Nephron (organoid): ENCODE data around the gene CSNK2A1.

ENCODE experiments used
- H3K27ac Mint-ChIP-seq, 3 experiments: 2 replicates each; pipeline ENCODE4 v1.8.0; 2020; ENCODE audit warnings: mixed read lengths in 3 of 3, mild to moderate bottlenecking in 2 of 3, moderate library complexity in 1 of 3
- H3K27me3 Mint-ChIP-seq: 2 replicates; pipeline ENCODE4 v1.8.0; 2021; ENCODE audit warnings: low read depth, mild to moderate bottlenecking, moderate library complexity, mixed read lengths
- H3K36me3 Mint-ChIP-seq: 2 replicates; pipeline ENCODE4 v1.8.0; 2020; ENCODE audit warnings: low read depth, mixed read lengths
- H3K4me1 Mint-ChIP-seq: 2 replicates; pipeline ENCODE4 v1.8.0; 2020; ENCODE audit warnings: mixed read lengths
- H3K4me3 Mint-ChIP-seq, 3 experiments: 2 replicates each; pipeline ENCODE4 v1.8.0; 2020; ENCODE audit warnings: mild to moderate bottlenecking in 3 of 3, mixed read lengths in 3 of 3, moderate library complexity in 2 of 3
- H3K9me3 Mint-ChIP-seq: 2 replicates; pipeline ENCODE4 v1.8.0; 2020; ENCODE audit warnings: mixed read lengths
- TF ChIP-seq, protein P1 (sequence below), 3 experiments: fragments of 200-600 bp; sonication (generic); IDR thresholded peaks; one replicate each; pipeline ENCODE4 v1.5.0; 2021; ENCODE audit warnings: antibody characterized with exemption in 3 of 3; ENCODE audit not compliant: unreplicated experiment in 3 of 3

The CSNK2A1 gene

GRCh38 chr20:561437-562231 lies 18.0 kb upstream of the CSNK2A1 start:
- H3K27ac Mint-ChIP-seq = no peak overlapping the region
- H3K9me3 Mint-ChIP-seq = no peaks in the 10 kb centered on the region
- H3K27me3 Mint-ChIP-seq = peaks cover 19% of the 10 kb centered on the region
- no peaks in the 10 kb centered on the region for H3K36me3 Mint-ChIP-seq
- no peak overlapping the region for H3K4me3 Mint-ChIP-seq
- no peaks in the 10 kb centered on the region for H3K4me1 Mint-ChIP-seq
- TF ChIP-seq, protein P1, sequence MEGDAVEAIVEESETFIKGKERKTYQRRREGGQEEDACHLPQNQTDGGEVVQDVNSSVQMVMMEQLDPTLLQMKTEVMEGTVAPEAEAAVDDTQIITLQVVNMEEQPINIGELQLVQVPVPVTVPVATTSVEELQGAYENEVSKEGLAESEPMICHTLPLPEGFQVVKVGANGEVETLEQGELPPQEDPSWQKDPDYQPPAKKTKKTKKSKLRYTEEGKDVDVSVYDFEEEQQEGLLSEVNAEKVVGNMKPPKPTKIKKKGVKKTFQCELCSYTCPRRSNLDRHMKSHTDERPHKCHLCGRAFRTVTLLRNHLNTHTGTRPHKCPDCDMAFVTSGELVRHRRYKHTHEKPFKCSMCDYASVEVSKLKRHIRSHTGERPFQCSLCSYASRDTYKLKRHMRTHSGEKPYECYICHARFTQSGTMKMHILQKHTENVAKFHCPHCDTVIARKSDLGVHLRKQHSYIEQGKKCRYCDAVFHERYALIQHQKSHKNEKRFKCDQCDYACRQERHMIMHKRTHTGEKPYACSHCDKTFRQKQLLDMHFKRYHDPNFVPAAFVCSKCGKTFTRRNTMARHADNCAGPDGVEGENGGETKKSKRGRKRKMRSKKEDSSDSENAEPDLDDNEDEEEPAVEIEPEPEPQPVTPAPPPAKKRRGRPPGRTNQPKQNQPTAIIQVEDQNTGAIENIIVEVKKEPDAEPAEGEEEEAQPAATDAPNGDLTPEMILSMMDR (IDR thresholded peaks at IDR 0.05; ENCODE audit: unreplicated experiment in 3 of 3) = peak; percentile 90 to 95 (median 94)

DNA sequence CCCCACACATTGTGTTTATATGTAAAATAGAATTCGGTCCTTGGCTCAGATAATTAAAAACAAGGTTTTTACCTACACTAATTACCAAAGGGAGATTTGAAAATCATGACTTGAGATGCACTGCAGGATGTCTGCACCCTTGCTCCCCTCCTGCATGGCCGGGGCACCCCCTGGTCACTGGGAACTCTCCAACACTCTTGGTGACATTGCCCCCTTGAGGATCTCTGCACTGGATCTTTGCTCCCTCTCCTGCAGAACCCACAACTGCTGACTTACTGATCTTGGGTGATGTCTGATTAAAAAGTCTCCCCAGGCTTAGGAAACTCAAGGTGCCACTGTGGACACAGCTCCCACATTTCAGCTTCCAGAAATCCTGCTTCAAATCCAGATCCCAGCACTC lies 17.1 kb upstream of the CSNK2A1 start:
- Mint-ChIP-seq H3K27me3 (peaks cover 23% of the 10 kb centered on the region), H3K4me1 (peaks cover 4% of the 10 kb centered on the region), H3K9me3 (no peaks in the 10 kb centered on the region), H3K4me3 (no peak overlapping the region), H3K36me3 (no peaks in the 10 kb centered on the region), H3K27ac (no peak overlapping the region)
- TF ChIP-seq, protein P1 (IDR thresholded peaks at IDR 0.05; ENCODE audit: unreplicated experiment in 3 of 3) = no peak

DNA sequence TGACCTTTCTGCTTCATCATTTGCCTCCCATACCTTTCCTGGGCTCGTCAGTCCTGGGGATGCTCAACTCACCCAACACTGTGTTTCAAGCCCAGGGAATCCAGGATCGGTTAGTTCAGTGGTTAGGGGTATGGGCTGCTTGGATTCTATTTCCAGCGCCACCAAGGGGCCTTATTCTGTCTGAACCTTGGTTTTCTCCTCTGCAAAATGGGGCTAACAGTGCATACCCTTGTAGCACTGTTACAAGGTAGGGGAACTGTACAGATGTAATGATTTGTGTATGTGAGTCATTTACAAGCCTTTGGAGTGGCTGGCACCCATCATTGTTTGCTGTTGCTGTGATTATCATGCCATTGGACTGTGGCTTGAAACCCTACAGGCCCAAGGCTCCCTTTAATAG lies 14.5 kb upstream of the CSNK2A1 start:
- H3K27ac Mint-ChIP-seq = no peak overlapping the region
- H3K4me3 Mint-ChIP-seq = no peak overlapping the region
- H3K9me3 Mint-ChIP-seq = no peaks in the 10 kb centered on the region
- H3K27me3 Mint-ChIP-seq = peaks cover 27% of the 10 kb centered on the region
- peaks cover 12% of the 10 kb centered on the region for H3K4me1 Mint-ChIP-seq
- TF ChIP-seq, protein P1 (IDR thresholded peaks at IDR 0.05; ENCODE audit: unreplicated experiment in 3 of 3) = no peak
- H3K36me3 Mint-ChIP-seq = no peaks in the 10 kb centered on the region

DNA sequence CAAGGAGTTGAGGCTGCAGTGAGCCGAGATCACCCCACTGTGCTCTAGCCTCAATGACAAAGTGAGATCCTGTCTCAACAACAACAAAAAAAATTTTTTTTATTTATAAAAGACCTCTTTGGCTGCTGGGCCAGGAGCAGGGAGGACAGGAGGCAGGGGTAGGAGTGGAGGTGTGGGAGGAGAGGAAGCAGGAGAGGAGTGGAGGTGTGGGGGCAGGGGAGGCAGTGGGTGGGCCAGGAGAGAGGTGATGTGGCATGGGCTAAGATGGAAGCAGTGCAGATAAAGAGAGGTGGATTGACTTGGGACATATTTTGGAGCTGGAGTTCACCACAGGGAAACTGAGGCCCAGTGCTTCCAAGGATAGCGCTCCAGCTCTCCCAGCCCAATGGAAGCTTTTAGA lies 13.4 kb upstream of the CSNK2A1 start:
- Mint-ChIP-seq H3K4me3 (no peak overlapping the region), H3K27ac (no peak overlapping the region), H3K9me3 (no peaks in the 10 kb centered on the region), H3K36me3 (no peaks in the 10 kb centered on the region), H3K4me1 (peaks cover 12% of the 10 kb centered on the region), H3K27me3 (peaks cover 27% of the 10 kb centered on the region)
- TF ChIP-seq, protein P1 (IDR thresholded peaks at IDR 0.05; ENCODE audit: unreplicated experiment in 3 of 3) = no peak

DNA sequence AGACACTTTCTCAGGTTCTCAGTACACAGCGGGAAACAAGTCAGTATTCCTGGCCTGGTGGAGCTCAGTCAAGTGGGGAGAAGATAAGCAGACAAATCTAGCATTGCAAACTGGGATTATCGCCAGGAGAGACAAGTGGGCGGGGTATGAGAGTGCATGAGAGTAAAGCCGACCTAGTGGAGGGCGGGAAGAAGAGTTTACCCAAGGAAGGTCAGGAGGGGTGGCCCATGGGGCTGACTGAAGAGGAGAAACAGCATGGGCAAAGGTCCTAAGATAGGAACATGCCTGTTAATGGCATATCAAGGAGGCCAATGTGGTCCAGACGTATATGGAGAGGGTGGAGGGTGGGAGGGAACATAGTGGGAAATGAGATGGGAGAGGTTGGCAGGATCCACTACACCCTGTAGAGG lies 12.4 kb upstream of the CSNK2A1 start:
- Mint-ChIP-seq H3K4me3 (no peak overlapping the region), H3K27me3 (peaks cover 31% of the 10 kb centered on the region), H3K27ac (no peak overlapping the region), H3K36me3 (no peaks in the 10 kb centered on the region), H3K4me1 (peaks cover 12% of the 10 kb centered on the region), H3K9me3 (no peaks in the 10 kb centered on the region)
- TF ChIP-seq, protein P1 (IDR thresholded peaks at IDR 0.05; ENCODE audit: unreplicated experiment in 3 of 3) = no peak

DNA sequence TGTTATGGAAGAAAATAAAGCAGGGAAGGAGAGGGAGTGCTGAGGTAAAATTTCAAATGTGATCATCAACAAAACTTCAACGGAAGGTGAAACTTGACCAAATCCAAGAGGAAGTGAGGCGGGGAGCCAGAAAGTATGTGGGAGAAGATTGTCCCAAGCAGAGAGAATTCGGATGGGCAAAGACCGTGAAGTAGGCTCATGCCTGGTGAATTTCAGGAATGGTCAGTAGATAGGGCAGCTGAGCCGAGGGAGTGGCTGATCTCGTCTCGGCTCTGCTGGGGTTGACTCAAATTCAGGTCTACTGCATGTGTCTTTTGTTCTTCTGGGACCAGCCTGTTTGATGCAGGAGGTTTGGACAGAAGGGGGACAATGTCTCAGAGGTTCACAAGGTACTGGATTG lies 7.0 kb upstream of the CSNK2A1 start:
- Mint-ChIP-seq H3K36me3 (no peaks in the 10 kb centered on the region), H3K4me3 (no peak overlapping the region), H3K9me3 (no peaks in the 10 kb centered on the region), H3K4me1 (peaks cover 7% of the 10 kb centered on the region), H3K27me3 (peaks cover 16% of the 10 kb centered on the region), H3K27ac (no peak overlapping the region)
- TF ChIP-seq, protein P1 (IDR thresholded peaks at IDR 0.05; ENCODE audit: unreplicated experiment in 3 of 3) = no peak
